GM12878 (cell line): ENCODE results near the gene PIP4K2A. TPM values are rescaled to one million over a fixed set of nuclear protein-coding genes. Genes with fewer than 3 reads are reported as not detected.

ENCODE experiments used
- ATAC-seq: fragments of 200-7000 bp; cut with Tn5 transposase; 3 replicates; pipeline ENCODE4 v1.9.1; 2020; ENCODE audit warnings: mild to moderate bottlenecking, moderate library complexity
- BruUV-seq: library from RNA; stranded (reverse); fragments of 400-500 nt; replicated peaks from 2 replicates; lab custom pipeline; 2021; lab: Mats Ljungman, UMichigan
- CTCF ChIA-PET: fragments of 300-600 bp; sonication (Branson Sonifier 250); formaldehyde crosslinking; extraction: SDS; loops from one replicate; lab custom pipeline; 2021; ENCODE audit warnings: inconsistent platforms; lab: Yijun Ruan, JAX
- POLR2A ChIA-PET: fragments of 350-600 bp; formaldehyde crosslinking; extraction: SDS; loops from one replicate; lab custom pipeline; 2021; ENCODE audit warnings: inconsistent platforms; lab: Charles Lee
- RAD21 ChIA-PET: fragments of 300-600 bp; sonication (Branson Sonifier 250); formaldehyde crosslinking; loops from one replicate; lab custom pipeline; 2023; ENCODE audit warnings: antibody characterized with exemption; ENCODE audit not compliant: unreplicated experiment; lab: Charles Lee
- SMC1A ChIA-PET: fragments of 300-600 bp; sonication (Branson Sonifier 250); formaldehyde crosslinking; loops from one replicate; lab custom pipeline; 2023; ENCODE audit not compliant: unreplicated experiment, uncharacterized antibody; lab: Charles Lee
- DNase-seq: peaks from one replicate; pipeline ENCODE4 v3.0.0-alpha.2; 2011; ENCODE audit warnings: low read depth, low spot score
- FAIRE-seq: peaks from 3 replicates; lab custom pipeline; 2011; peaks lifted over from hg19 to GRCh38; lab: Jason Lieb, UNC
- H2AFZ ChIP-seq: 2 replicates; pipeline ENCODE4 v1.6.0; 2011; ENCODE audit warnings: low read depth, low read length, control low read depth; ENCODE audit not compliant: control insufficient read depth
- H3K27ac ChIP-seq: 2 replicates; pipeline ENCODE4 v1.5.1; 2011; ENCODE audit warnings: control low read depth; ENCODE audit not compliant: control insufficient read depth, insufficient read depth
- H3K27me3 ChIP-seq, 2 experiments: replicated peaks in 1 of 2; 2 replicates each; pipeline versions ENCODE4 v1.6.0 to v1.6.1; 2011; ENCODE audit warnings: low read length in 1 of 2; ENCODE audit not compliant: control insufficient read depth in 2 of 2, insufficient read depth in 2 of 2
- H3K36me3 ChIP-seq, 2 experiments: 2 replicates each; pipeline ENCODE4 v1.5.1; 2011; ENCODE audit warnings: low read length in 1 of 2; ENCODE audit not compliant: control insufficient read depth in 2 of 2, insufficient read depth in 2 of 2
- H3K4me1 ChIP-seq: 2 replicates; pipeline ENCODE4 v1.6.1; 2011; ENCODE audit warnings: mild to moderate bottlenecking, low read length, moderate library complexity, mixed read lengths; ENCODE audit not compliant: control insufficient read depth, insufficient read depth
- H3K4me2 ChIP-seq: 2 replicates; pipeline ENCODE4 v1.6.0; 2011; ENCODE audit warnings: control low read depth; ENCODE audit not compliant: control insufficient read depth, insufficient read depth
- H3K4me3 ChIP-seq: fragments of 200-600 bp; sonication (generic); 2 replicates; pipeline ENCODE4 v1.5.1; 2016
- H3K79me2 ChIP-seq: 2 replicates; pipeline ENCODE4 v1.6.0; 2011; ENCODE audit warnings: low read length; ENCODE audit not compliant: control insufficient read depth, insufficient read depth
- H3K9ac ChIP-seq: 2 replicates; pipeline ENCODE4 v1.8.0; 2011; ENCODE audit warnings: low read length, control low read depth, mixed read lengths; ENCODE audit not compliant: control insufficient read depth, insufficient read depth
- H3K9me3 ChIP-seq: replicated peaks from 3 replicates; pipeline ENCODE4 v1.5.1; 2011; ENCODE audit warnings: mild to moderate bottlenecking, low read length; ENCODE audit not compliant: control insufficient read depth, insufficient read depth
- H4K20me1 ChIP-seq: 2 replicates; pipeline ENCODE4 v1.6.0; 2011; ENCODE audit not compliant: control insufficient read depth, insufficient read depth
- KAT2A ChIP-seq: conservative IDR thresholded peaks from 2 replicates; pipeline ENCODE4 v1.6.1; 2011; ENCODE audit warnings: low read depth, low read length; ENCODE audit not compliant: control insufficient read depth
- POLR2AphosphoS5 ChIP-seq: IDR thresholded peaks from 2 replicates; pipeline ENCODE4 v1.6.1; 2011; ENCODE audit warnings: mild to moderate bottlenecking, low read length, inconsistent platforms
- RB1 ChIP-seq: fragments of 450-650 bp; formaldehyde crosslinking; IDR thresholded peaks from 2 replicates; pipeline ENCODE4 v1.6.1; 2017; ENCODE audit warnings: mild to moderate bottlenecking, borderline replicate concordance
- ZNF622 ChIP-seq: fragments of 450-650 bp; IDR thresholded peaks from 2 replicates; pipeline ENCODE4 v1.6.1; 2017; ENCODE audit warnings: mild to moderate bottlenecking, inconsistent platforms
- ZSCAN29 ChIP-seq: fragments of 450-650 bp; IDR thresholded peaks from 2 replicates; pipeline ENCODE4 v1.6.1; 2017; ENCODE audit warnings: mild to moderate bottlenecking, moderate library complexity
- WGBS: methylation state at CpG from one replicate; pipeline ENCODE4 v1.1.6; 2016; ENCODE audit warnings: low lambda C conversion rate; ENCODE audit not compliant: insufficient replicate concordance, insufficient coverage; ENCODE audit errors: missing lambda C conversion rate; 5-methylcytosine and 5-hydroxymethylcytosine counted together
- in situ Hi-C: fragments of 300-500 bp; cut with MboI; formaldehyde crosslinking; loops from 9 replicates; pipeline ENCODE4 v1.14.3; 2018; ENCODE audit warnings: mixed read lengths
- intact Hi-C: fragments of 100-400 bp; cut with micrococcal nuclease; formaldehyde crosslinking; loops from one replicate; pipeline ENCODE4 v1.14.2; 2022; ENCODE audit not compliant: unreplicated experiment
- polyA plus RNA-seq, 11 experiments: library from polyadenylated mRNA; depleted of rRNA in 4 of 11; unstranded in 6 of 11; stranded (reverse) in 5 of 11; fragments of >200 nt; fragmentation: Nextera tagmentation in 4 of 11; fragmentation: Illumina TruSeq in 1 of 11; extraction: Ambion mirVana in 4 of 11; extraction: Trizol in 1 of 11; gene quantifications; 1 replicate in 1 of 11; 2 replicates in 10 of 11; pipeline versions ENCODE4 v1.2.1 to v1.2.3, GENCODE V29; 2011 to 2016; ENCODE audit warnings: inconsistent platforms in 2 of 11, missing spikeins in 2 of 11, low read depth in 1 of 11
- total RNA-seq, 4 experiments: library from RNA; depleted of rRNA in 3 of 4; stranded (reverse); fragments of >200 nt in 3 of 4; fragmentation: Illumina TruSeq in 1 of 4; extraction: Trizol in 1 of 4; gene quantifications; 2 replicates each; pipeline versions ENCODE4 v1.2.1 to v1.2.3, GENCODE V29; 2013 to 2021
- TF ChIP-seq, protein P1 (sequence below): IDR thresholded peaks from 2 replicates; pipeline ENCODE4 v1.6.1; 2012; ENCODE audit warnings: low read depth, low read length, improper control_type of control experiment
- TF ChIP-seq, protein P2 (sequence below): fragments of 450-650 bp; IDR thresholded peaks from 2 replicates; pipeline ENCODE4 v1.6.1; 2017; ENCODE audit warnings: mild to moderate bottlenecking, moderate library complexity

PIP4K2A gene
- total and polyA plus RNA-seq, 10 of the 15 experiments (the other 5 are each of a cell fraction or from before 2014, with no cell fraction given) = 54.3 to 139 (median 84.4) TPM

GRCh38 chr10:22545643-22546042, 168.7 kb downstream of the PIP4K2A start:
- H3K27ac ChIP-seq = no peak overlapping the region
- ChIA-PET SMC1A (no interaction called here), POLR2A (no interaction called here), RAD21 (no interaction called here), CTCF (no interaction called here)
- TF ChIP-seq ZNF622 (no peak), KAT2A (no peak), ZSCAN29 (no peak), RB1 (no peak), POLR2AphosphoS5 (no peak)
- TF ChIP-seq, protein P1, sequence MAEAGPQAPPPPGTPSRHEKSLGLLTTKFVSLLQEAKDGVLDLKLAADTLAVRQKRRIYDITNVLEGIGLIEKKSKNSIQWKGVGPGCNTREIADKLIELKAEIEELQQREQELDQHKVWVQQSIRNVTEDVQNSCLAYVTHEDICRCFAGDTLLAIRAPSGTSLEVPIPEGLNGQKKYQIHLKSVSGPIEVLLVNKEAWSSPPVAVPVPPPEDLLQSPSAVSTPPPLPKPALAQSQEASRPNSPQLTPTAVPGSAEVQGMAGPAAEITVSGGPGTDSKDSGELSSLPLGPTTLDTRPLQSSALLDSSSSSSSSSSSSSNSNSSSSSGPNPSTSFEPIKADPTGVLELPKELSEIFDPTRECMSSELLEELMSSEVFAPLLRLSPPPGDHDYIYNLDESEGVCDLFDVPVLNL = no peak
- TF ChIP-seq, protein P2, sequence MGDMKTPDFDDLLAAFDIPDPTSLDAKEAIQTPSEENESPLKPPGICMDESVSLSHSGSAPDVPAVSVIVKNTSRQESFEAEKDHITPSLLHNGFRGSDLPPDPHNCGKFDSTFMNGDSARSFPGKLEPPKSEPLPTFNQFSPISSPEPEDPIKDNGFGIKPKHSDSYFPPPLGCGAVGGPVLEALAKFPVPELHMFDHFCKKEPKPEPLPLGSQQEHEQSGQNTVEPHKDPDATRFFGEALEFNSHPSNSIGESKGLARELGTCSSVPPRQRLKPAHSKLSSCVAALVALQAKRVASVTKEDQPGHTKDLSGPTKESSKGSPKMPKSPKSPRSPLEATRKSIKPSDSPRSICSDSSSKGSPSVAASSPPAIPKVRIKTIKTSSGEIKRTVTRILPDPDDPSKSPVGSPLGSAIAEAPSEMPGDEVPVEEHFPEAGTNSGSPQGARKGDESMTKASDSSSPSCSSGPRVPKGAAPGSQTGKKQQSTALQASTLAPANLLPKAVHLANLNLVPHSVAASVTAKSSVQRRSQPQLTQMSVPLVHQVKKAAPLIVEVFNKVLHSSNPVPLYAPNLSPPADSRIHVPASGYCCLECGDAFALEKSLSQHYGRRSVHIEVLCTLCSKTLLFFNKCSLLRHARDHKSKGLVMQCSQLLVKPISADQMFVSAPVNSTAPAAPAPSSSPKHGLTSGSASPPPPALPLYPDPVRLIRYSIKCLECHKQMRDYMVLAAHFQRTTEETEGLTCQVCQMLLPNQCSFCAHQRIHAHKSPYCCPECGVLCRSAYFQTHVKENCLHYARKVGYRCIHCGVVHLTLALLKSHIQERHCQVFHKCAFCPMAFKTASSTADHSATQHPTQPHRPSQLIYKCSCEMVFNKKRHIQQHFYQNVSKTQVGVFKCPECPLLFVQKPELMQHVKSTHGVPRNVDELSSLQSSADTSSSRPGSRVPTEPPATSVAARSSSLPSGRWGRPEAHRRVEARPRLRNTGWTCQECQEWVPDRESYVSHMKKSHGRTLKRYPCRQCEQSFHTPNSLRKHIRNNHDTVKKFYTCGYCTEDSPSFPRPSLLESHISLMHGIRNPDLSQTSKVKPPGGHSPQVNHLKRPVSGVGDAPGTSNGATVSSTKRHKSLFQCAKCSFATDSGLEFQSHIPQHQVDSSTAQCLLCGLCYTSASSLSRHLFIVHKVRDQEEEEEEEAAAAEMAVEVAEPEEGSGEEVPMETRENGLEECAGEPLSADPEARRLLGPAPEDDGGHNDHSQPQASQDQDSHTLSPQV = no peak
- H3K27me3 ChIP-seq = no peaks in the 10 kb centered on the region
- no peaks in the 10 kb centered on the region for H3K4me1 ChIP-seq
- intact Hi-C loops (no loop called here), in situ Hi-C loops (no loop called here)
- FAIRE-seq (no peak), ATAC-seq (no peak), DNase-seq (no peak)
- no peak overlapping the region for H2AFZ ChIP-seq
- H4K20me1 ChIP-seq = no peaks in the 10 kb centered on the region
- no peak overlapping the region for H3K4me3 ChIP-seq
- BruUV-seq = no TSS peak
- peaks cover 24 to 35% of the 10 kb centered on the region in 2 experiments for H3K36me3 ChIP-seq
- no peak overlapping the region for H3K4me2 ChIP-seq
- H3K9me3 ChIP-seq = no peaks in the 10 kb centered on the region
- no peak overlapping the region for H3K9ac ChIP-seq
- WGBS = 100% methylated on average over 1 of the region's 1 CpG
- H3K79me2 ChIP-seq = no peaks in the 10 kb centered on the region
